ENCODE measurements around the gene CFAP92.

DNA sequence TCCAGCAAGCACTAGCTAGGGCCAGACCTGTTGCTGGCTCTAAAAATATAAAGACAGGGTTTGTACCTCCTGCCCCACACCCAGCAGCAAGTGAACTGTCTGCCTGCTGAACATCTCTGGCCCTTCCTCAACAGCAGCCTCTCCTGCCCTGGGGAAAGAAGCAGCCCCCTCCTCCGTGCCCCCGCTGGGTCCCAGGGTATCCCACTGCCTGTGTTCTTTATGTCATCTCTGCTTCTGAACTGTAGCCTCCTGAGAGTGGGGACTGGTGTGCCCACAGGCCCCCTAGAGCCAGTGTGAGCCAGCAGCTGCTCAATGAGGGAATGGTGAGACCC, 60.0 kb downstream of the CFAP92 start:
- TF ChIP-seq TCF4 (CRISPR knock-in tag; IDR thresholded peaks at IDR 0.05; ENCODE audit: borderline replicate concordance) (no peak), PATZ1 (CRISPR knock-in tag; IDR thresholded peaks at IDR 0.05; ENCODE audit: borderline replicate concordance) (no peak), RARB (CRISPR knock-in tag; IDR thresholded peaks at IDR 0.05) (no peak), ZFP30 (CRISPR knock-in tag; IDR thresholded peaks at IDR 0.05) (no peak), TOX (CRISPR knock-in tag; IDR thresholded peaks at IDR 0.05; ENCODE audit: borderline replicate concordance) (no peak), PPARA (CRISPR knock-in tag; IDR thresholded peaks at IDR 0.05; ENCODE audit: borderline replicate concordance) (no peak), ZFP3 (CRISPR knock-in tag; IDR thresholded peaks at IDR 0.05) (no peak), ZC3H10 (CRISPR knock-in tag; IDR thresholded peaks at IDR 0.05) (no peak), ARNTL (CRISPR knock-in tag; IDR thresholded peaks at IDR 0.05; ENCODE audit: borderline replicate concordance, low read depth) (no peak), ZNF8 (CRISPR knock-in tag; IDR thresholded peaks at IDR 0.05) (no peak)
- TF ChIP-seq, protein P1, sequence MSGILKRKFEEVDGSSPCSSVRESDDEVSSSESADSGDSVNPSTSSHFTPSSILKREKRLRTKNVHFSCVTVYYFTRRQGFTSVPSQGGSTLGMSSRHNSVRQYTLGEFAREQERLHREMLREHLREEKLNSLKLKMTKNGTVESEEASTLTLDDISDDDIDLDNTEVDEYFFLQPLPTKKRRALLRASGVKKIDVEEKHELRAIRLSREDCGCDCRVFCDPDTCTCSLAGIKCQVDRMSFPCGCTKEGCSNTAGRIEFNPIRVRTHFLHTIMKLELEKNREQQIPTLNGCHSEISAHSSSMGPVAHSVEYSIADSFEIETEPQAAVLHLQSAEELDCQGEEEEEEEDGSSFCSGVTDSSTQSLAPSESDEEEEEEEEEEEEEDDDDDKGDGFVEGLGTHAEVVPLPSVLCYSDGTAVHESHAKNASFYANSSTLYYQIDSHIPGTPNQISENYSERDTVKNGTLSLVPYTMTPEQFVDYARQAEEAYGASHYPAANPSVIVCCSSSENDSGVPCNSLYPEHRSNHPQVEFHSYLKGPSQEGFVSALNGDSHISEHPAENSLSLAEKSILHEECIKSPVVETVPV (CRISPR knock-in tag; IDR thresholded peaks at IDR 0.05), result no peak
